GM12875 (cell line): ENCODE data around the gene CUL7.

Experiments
- H3K4me3 ChIP-seq: one replicate; pipeline ENCODE4 v1.5.1; 2011; ENCODE audit warnings: low read depth, low read length, control low read depth
- TF ChIP-seq, protein P1 (sequence below): IDR thresholded peaks from 2 replicates; pipeline ENCODE4 v1.5.1; 2011; ENCODE audit warnings: low read depth, mild to moderate bottlenecking, control low read depth, inconsistent platforms, low read length, moderate library complexity, borderline replicate concordance; ENCODE audit not compliant: insufficient read depth

The CUL7 gene

DNA sequence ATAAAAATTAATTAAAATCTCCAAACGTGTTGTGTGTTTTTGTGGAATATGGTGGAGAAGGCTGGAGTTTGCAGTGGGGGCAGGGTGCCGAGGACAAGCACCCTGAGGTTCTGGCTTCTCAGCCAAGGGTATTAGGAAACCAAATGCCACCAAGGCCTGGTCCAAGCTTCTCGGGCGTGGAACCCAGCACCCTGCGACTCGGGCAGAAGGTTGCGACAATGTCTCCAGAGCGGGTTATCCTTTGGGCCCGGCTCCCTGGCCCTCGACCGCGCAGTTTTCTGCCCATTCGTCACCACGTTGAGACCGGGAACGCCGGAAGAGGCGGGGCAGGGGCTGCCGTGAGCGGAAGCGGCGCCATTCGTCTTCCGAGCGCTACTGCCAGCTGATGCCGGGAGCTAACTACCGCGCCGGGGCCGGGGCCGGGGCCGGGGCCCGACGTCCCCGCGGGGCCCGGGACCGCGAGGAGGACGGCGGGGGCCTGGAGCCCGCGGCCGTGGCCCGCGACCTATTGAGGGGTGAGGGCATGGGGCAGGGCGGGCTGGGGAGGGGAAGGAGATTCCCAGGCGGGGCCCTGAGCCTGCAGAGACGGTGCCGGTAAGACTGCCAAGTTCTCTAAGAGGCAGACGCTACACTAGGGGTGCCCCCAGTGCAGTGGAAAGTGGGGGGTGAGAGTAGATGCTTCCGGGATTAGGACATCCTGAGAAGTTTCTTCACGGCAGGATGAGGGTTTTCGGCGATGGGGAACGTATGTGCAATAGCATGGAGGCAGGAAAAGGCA, 32.2 kb downstream of the CUL7 start, which contains the start of gene RRP36:
TSS of gene RRP36 (plus strand) at position 354 of the 778 bp plus-strand sequence. CDS start at position 386, 32 bp downstream.
- peak within 1 kb of the TSS; percentile 59 for H3K4me3 ChIP-seq
- TF ChIP-seq, protein P1, sequence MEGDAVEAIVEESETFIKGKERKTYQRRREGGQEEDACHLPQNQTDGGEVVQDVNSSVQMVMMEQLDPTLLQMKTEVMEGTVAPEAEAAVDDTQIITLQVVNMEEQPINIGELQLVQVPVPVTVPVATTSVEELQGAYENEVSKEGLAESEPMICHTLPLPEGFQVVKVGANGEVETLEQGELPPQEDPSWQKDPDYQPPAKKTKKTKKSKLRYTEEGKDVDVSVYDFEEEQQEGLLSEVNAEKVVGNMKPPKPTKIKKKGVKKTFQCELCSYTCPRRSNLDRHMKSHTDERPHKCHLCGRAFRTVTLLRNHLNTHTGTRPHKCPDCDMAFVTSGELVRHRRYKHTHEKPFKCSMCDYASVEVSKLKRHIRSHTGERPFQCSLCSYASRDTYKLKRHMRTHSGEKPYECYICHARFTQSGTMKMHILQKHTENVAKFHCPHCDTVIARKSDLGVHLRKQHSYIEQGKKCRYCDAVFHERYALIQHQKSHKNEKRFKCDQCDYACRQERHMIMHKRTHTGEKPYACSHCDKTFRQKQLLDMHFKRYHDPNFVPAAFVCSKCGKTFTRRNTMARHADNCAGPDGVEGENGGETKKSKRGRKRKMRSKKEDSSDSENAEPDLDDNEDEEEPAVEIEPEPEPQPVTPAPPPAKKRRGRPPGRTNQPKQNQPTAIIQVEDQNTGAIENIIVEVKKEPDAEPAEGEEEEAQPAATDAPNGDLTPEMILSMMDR, result no peak

DNA sequence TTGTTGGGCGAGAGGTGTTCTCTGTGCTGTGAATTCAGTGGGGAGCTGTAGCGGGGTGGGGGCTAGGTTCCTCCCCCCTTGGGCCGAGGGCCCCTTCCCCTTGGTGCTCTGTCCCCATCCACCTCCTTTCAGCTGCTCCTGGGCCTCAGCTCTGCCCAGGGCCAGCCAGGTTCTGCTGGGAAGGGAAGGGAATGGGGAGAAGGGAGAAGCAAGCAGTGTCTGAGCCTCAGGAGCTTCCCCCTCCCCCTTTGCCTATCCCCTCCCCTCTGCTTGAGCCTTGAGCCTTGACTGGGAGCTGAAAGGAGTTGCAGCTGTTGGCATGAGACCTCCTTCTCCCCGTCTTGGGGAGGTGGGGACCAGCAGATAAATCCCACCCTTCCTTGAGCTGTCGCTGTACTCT, 32.8 kb downstream of the CUL7 start:
- TF ChIP-seq, protein P1, result no peak
- no peak overlapping the region for H3K4me3 ChIP-seq

DNA sequence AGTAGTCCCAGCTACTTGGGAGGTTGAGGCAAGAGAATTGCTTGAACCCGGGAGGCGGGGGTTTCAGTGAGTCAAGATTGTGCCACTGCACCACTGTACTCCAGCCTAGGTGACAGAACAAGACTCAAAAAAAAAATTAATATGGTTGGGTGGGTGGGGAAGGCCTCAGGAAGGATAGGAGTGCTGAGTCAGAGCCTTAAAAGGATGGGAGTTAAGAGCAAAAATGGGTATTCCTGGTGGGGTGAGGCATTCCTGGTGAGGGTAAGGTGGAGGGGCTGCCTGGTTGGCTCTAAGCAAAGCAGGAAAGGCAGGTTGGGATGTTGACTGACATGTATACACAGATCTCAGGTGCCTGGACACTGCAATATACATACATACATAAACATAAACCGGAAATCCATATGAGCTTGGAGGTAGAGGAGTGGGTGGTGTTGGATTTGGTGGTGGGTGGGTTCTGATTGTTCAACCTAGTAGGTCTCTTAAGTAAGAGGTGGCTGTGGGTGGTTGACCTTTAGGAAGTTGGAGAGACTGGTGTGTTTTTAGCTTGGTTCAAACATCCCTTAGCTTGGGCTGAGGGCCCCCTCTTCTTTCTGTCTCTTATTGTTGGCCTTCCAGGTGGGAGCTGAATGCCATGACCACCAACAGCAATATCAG, 33.5 kb downstream of the CUL7 start:
- no peak overlapping the region for H3K4me3 ChIP-seq
- TF ChIP-seq, protein P1, result no peak

DNA sequence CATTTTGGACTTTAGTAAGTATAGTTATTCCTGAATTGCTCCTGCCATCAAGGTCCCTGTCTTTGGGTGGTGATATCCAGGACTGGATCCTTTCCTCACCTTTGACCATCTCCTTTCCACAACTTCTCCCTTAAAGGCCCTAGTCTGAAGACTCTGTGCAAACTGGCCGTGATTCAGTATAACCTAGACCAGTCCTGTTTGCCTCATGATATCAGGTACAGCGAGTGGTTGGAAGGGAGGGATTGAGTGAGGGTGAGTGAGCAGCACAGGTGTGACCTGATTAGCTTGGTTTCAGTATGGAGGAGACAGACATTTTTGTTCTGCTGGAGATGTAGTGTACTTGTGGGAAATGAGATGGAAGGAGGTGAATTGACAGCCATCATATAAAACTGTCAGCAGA, 34.5 kb downstream of the CUL7 start:
- TF ChIP-seq, protein P1, result no peak
- no peak overlapping the region for H3K4me3 ChIP-seq

DNA sequence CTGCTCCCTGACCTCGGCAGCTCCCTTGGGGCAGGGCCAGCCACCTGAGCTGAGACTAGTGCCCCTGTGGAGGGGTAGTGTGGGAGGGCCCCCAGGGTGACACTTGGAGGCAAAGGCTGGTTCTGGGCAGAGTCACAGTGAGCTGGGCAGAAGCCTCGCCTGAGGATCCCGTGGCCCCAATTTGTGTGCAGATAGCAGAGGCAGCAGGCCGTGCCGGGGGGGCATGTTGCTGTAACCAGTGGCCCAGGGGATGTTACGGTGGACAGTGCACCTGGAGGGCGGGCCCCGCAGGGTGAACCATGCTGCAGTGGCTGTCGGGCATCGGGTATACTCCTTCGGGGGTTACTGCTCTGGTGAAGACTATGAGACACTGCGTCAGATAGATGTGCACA, 36.7 kb downstream of the CUL7 start:
- TF ChIP-seq, protein P1, result no peak
- no peak overlapping the region for H3K4me3 ChIP-seq

DNA sequence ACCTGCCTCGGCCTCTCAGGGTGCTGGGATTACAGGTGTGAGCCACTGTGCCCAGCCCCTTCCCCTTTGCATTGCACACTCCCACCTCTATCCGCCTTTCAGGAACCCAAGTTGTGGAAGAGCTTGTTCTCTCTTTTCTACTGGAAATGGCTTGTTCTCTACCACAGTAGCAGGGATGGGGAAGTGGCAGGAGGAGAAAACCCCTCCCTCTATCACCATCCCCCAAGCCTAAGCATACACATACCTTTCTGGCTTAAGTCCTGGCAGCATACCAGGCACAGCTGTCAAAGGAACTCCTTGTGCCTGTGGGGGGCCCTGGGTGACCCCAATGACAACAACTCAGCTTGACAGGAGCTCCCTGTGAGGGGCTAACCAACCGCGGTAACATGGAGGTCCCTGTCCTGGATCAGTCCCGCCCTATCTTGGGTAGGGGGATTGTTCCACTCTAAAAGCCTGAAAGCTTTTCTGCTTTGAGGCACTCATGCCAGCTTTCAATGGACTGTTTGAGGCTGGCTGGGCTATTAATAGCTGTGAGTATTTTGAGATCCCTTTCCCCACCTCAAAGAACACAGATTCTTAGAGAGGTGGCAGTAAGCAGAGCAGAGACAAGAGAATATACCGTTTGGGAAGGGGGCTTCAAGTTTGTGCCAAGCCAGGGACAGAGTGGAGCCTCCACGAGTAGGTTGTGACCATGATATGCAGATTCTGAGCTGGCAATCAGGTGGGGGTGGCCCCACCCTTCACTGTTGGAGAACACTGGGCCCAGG, 37.3 kb downstream of the CUL7 start:
- TF ChIP-seq, protein P1, result no peak
- no peak overlapping the region for H3K4me3 ChIP-seq

DNA sequence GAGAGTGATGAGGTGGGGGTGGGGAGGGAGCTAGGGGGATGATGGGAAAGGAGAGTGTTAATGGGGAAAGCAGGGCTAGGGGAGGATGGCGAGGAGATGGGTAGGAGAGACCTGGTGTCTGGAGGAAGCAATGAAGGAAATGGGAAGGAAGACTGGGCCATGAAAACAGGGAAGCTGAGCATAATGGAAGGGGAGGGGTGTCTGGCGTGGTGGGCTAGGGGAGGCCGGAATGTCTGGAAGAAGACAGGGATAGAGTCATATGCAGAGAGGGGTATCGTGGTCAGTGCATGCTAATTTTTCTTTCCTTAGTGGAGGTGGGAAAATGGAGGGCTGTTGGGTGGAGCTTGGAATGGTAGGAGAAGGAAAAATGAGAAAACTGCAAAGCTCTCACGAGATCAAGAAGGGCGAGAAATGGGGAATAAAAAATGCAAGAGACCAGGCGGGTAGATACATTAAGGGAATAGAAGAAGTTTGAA, 39.2 kb downstream of the CUL7 start:
- H3K4me3 ChIP-seq, result peak overlapping the region; percentile 48
- TF ChIP-seq, protein P1, result no peak
